Mucosa of descending colon (tissue), 3 donors: ENCODE results near the gene GTF3C5. TPM values are rescaled to one million over a fixed set of nuclear protein-coding genes. Genes with fewer than 3 reads are reported as not detected.
A peak's percentile ranks its signal among the peaks of the same experiment; 100 is the strongest.

ENCODE experiments used
- ATAC-seq: fragments of 200-7000 bp; cut with Tn5 transposase; one replicate; pipeline ENCODE4 v1.9.1; 2020; ENCODE audit warnings: mild to moderate bottlenecking, moderate library complexity
- DNase-seq, 3 donors: peaks; one replicate each; pipeline ENCODE4 v3.0.0-alpha.2; 2020
- H3K36me3 ChIP-seq: fragments of 200-600 bp; one replicate; pipeline ENCODE4 v1.8.0; 2021; ENCODE audit warnings: low read depth, mild to moderate bottlenecking
- H3K4me1 ChIP-seq: fragments of 200-600 bp; one replicate; pipeline ENCODE4 v1.8.0; 2021; ENCODE audit warnings: low read depth, mild to moderate bottlenecking
- H3K4me3 ChIP-seq: fragments of 200-600 bp; one replicate; pipeline ENCODE4 v1.8.0; 2021; ENCODE audit warnings: mild to moderate bottlenecking
- H3K9me3 ChIP-seq: fragments of 200-600 bp; one replicate; pipeline ENCODE4 v1.8.0; 2021; ENCODE audit warnings: mild to moderate bottlenecking
- CTCF ChIP-seq: fragments of 200-600 bp; IDR thresholded peaks from one replicate; pipeline ENCODE4 v1.8.0; 2022; ENCODE audit warnings: antibody characterized with exemption, mild to moderate bottlenecking
- intact Hi-C, 2 donors: fragments of 100-400 bp; cut with DNase I in 1 of 2; cut with micrococcal nuclease in 1 of 2; formaldehyde crosslinking; loops; one replicate each; pipeline versions ENCODE4 v1.11.0 to v1.11.1; 2022; cut with DNase I, micrococcal nuclease
- long read RNA-seq, 2 donors: library from polyadenylated mRNA; unstranded; transcript quantifications; one replicate each; pipeline ENCODE4 v2.0.0, GENCODE V29; 2019 to 2021
- total RNA-seq, 3 donors: library from RNA; stranded (reverse); fragmentation: NEBNext Ultra II Directional in 2 of 3; extraction: Animal tissue kit (Norgen Biotek cat#: 25700) in 2 of 3; gene quantifications; one replicate each; pipeline versions ENCODE4 v1.2.1 to v1.2.4, GENCODE V29; 2021 to 2023
- donor health status: DM: no; HTN: no; CAD: no; lungs with moderate emphysema.
- donor health status: DM: no; HTN: no; CAD: no.
- donor health status: DM: no; HTN: yes; CAD: no.

The GTF3C5 gene
- total RNA-seq, result 10 to 100 TPM; 45.8 to 53.6 (median 52.2) TPM
- long read RNA-seq, donor 1, transcript GTF3C5-202 (11 exons, 2,406 nt), result major isoform, 20 of 49 reads
- long read RNA-seq, donor 1, partial matches to known transcripts, result 18 of 49 reads
- long read RNA-seq, donor 1, other reads (novel, unspliced or antisense), result 9 of 49 reads
- long read RNA-seq, donor 2, transcript GTF3C5-202 (11 exons, 2,406 nt), result major isoform, 27 of 36 reads
- long read RNA-seq, donor 2, partial matches to known transcripts, result 3 of 36 reads
- long read RNA-seq, donor 2, other reads (novel, unspliced or antisense), result 3 of 36 reads

- TF ChIP-seq CTCF, result no peak
- Histone ChIP-seq H3K4me1 (peaks cover 27% of the 10 kb centered on the region), H3K4me3 (peak within 1 kb of the TSS; percentile 86), H3K9me3 (no peaks in the 10 kb centered on the region), H3K36me3 (no peaks in the 10 kb centered on the region)
- intact Hi-C loops, result loop anchor here in 1 of 2 donors (10.0 kb wide), 1 partner anchor 114 kb away; no protein-coding TSS in a partner anchor
- ATAC-seq (peak; percentile 98), DNase-seq (peak; percentile 92 to 94 (median 94))
These were observed at the start of gene GTF3C5 for GRCh38 chr9:133030317-133031129. Gene GTF3C5 (plus strand): TSS chr9:133030997. CDS start chr9:133031012, 15 bp downstream.

- ATAC-seq (peak; percentile 29), DNase-seq (no peak)
- TF ChIP-seq CTCF, result no peak
- Histone ChIP-seq H3K4me3 (no peak overlapping the region), H3K4me1 (peaks cover 8% of the 10 kb centered on the region), H3K36me3 (no peaks in the 10 kb centered on the region), H3K9me3 (no peaks in the 10 kb centered on the region)
- intact Hi-C loops, result no loop called here
These were observed 48.3 kb upstream of the GTF3C5 start for GRCh38 chr9:132982458-132982857.

- no peak for TF ChIP-seq CTCF
- Histone ChIP-seq H3K4me1 (peaks cover 2% of the 10 kb centered on the region), H3K36me3 (no peaks in the 10 kb centered on the region), H3K9me3 (no peaks in the 10 kb centered on the region), H3K4me3 (no peak overlapping the region)
- intact Hi-C loops, result no loop called here
- no peak for DNase-seq
- no peak for ATAC-seq
These were observed 47.2 kb upstream of the GTF3C5 start for GRCh38 chr9:132983491-132984201.

- DNase-seq, result no peak
- no peaks in the 10 kb centered on the region for H3K36me3 ChIP-seq
- TF ChIP-seq CTCF, result no peak
- intact Hi-C loops, result no loop called here
- no peaks in the 10 kb centered on the region for H3K4me1 ChIP-seq
- no peaks in the 10 kb centered on the region for H3K9me3 ChIP-seq
- no peak overlapping the region for H3K4me3 ChIP-seq
- no peak for ATAC-seq
These were observed 46.4 kb upstream of the GTF3C5 start for GRCh38 chr9:132984202-132985070.

GRCh38 chr9:132985071-132985350 is 45.8 kb upstream of the GTF3C5 start:
- Histone ChIP-seq H3K36me3 (no peaks in the 10 kb centered on the region), H3K4me1 (no peaks in the 10 kb centered on the region), H3K9me3 (no peaks in the 10 kb centered on the region), H3K4me3 (no peak overlapping the region)
- no peak for TF ChIP-seq CTCF
- intact Hi-C loops, result no loop called here
- DNase-seq, result no peak
- no peak for ATAC-seq
